ENCODE measurements around the gene HOXB9. TPM values are rescaled to one million over a fixed set of nuclear protein-coding genes. Genes with fewer than 3 reads are reported as not detected.

HOXB9 gene
- total RNA-seq, 1 experiment from 2014 or later = 0.11 TPM

- no peaks in the 10 kb centered on the region for H3K9me3 ChIP-seq (replicated peaks)
- H3K4me1 ChIP-seq (replicated peaks) = peaks cover 22% of the 10 kb centered on the region
- no peak overlapping the region for H3K27ac ChIP-seq
- H3K27me3 ChIP-seq (replicated peaks) = peaks cover 53% of the 10 kb centered on the region
- H3K4me3 ChIP-seq = no peak overlapping the region
- H3K36me3 ChIP-seq = no peaks in the 10 kb centered on the region; the same call in 1 of the 2 replicates
- DNase-seq (ENCODE audit: low read depth in 1 of 2, low spot score in 2 of 2) = no peak
Measured at GRCh38 chr17:48613862-48614694, 12.1 kb downstream of the HOXB9 start.

- H3K4me3 ChIP-seq = peak overlapping the region; percentile 42
- no peak overlapping the region for H3K27ac ChIP-seq
- peak in 1 of 2 experiments; percentile 44 for DNase-seq (ENCODE audit: low read depth in 1 of 2, low spot score in 2 of 2)
- H3K36me3 ChIP-seq = no peaks in the 10 kb centered on the region; the same call in 1 of the 2 replicates
- H3K4me1 ChIP-seq (replicated peaks) = peaks cover 22% of the 10 kb centered on the region
- no peaks in the 10 kb centered on the region for H3K9me3 ChIP-seq (replicated peaks)
- H3K27me3 ChIP-seq (replicated peaks) = peaks cover 43% of the 10 kb centered on the region
Measured at GRCh38 chr17:48612854-48613691, 13.1 kb downstream of the HOXB9 start.

GRCh38 chr17:48612456-48612853 lies 13.7 kb downstream of the HOXB9 start:
- Histone ChIP-seq H3K9me3 (replicated peaks) (no peaks in the 10 kb centered on the region), H3K27me3 (replicated peaks) (peaks cover 36% of the 10 kb centered on the region), H3K4me1 (replicated peaks) (peaks cover 22% of the 10 kb centered on the region), H3K27ac (no peak overlapping the region), H3K36me3 (no peaks in the 10 kb centered on the region; the same call in none of the 2 replicates), H3K4me3 (peak overlapping the region; percentile 42)
- DNase-seq (ENCODE audit: low read depth in 1 of 2, low spot score in 2 of 2) = no peak

- Histone ChIP-seq H3K9me3 (replicated peaks) (no peaks in the 10 kb centered on the region), H3K36me3 (peaks cover 4% of the 10 kb centered on the region), H3K4me1 (replicated peaks) (peaks cover 22% of the 10 kb centered on the region), H3K27me3 (replicated peaks) (peaks cover 31% of the 10 kb centered on the region), H3K27ac (no peak overlapping the region), H3K4me3 (no peak overlapping the region)
- no peak for DNase-seq (ENCODE audit: low read depth in 1 of 2, low spot score in 2 of 2)
Measured at GRCh38 chr17:48611681-48612455, 14.3 kb downstream of the HOXB9 start.

GRCh38 chr17:48611213-48611612 lies 14.9 kb downstream of the HOXB9 start:
- Histone ChIP-seq H3K4me3 (peak overlapping the region; percentile 52), H3K36me3 (peaks cover 7% of the 10 kb centered on the region)
- no peak for DNase-seq (ENCODE audit: low read depth in 1 of 2, low spot score in 2 of 2)

GRCh38 chr17:48610282-48611211 lies 15.6 kb downstream of the HOXB9 start, which contains the start of gene HOXB7:
Gene HOXB7, minus strand, starts transcription at chr17:48611017. Its CDS starts 99 bp downstream, at chr17:48610918.
- Histone ChIP-seq H3K27me3 (replicated peaks) (peaks cover 17% of the 10 kb centered on the region), H3K4me1 (replicated peaks) (peaks cover 22% of the 10 kb centered on the region), H3K9me3 (replicated peaks) (no peaks in the 10 kb centered on the region), H3K36me3 (peaks cover 7% of the 10 kb centered on the region), H3K27ac (peak within 1 kb of the TSS; percentile 65), H3K4me3 (peak within 1 kb of the TSS; percentile 52)
- peak; percentile 78 to 86 for DNase-seq (ENCODE audit: low read depth in 1 of 2, low spot score in 2 of 2)

More at GRCh38 chr17:48611213-48611612, 14.9 kb downstream of the HOXB9 start:
- H3K9me3 ChIP-seq (replicated peaks) = no peaks in the 10 kb centered on the region
- peaks cover 24% of the 10 kb centered on the region for H3K27me3 ChIP-seq (replicated peaks)
- peaks cover 22% of the 10 kb centered on the region for H3K4me1 ChIP-seq (replicated peaks)
- H3K27ac ChIP-seq = peak overlapping the region; percentile 65

GRCh38 chr17:48609759-48610281 lies 16.3 kb downstream of the HOXB9 start:
- DNase-seq (ENCODE audit: low read depth in 1 of 2, low spot score in 2 of 2) = no peak
- Histone ChIP-seq H3K36me3 (peaks cover 7% of the 10 kb centered on the region), H3K27me3 (replicated peaks) (peaks cover 10% of the 10 kb centered on the region), H3K4me3 (peak overlapping the region; percentile 52), H3K9me3 (replicated peaks) (no peaks in the 10 kb centered on the region), H3K4me1 (replicated peaks) (peaks cover 26% of the 10 kb centered on the region), H3K27ac (peak overlapping the region; percentile 65)

GRCh38 chr17:48609033-48609432 lies 17.1 kb downstream of the HOXB9 start:
- Histone ChIP-seq H3K4me3 (no peak overlapping the region), H3K9me3 (replicated peaks) (no peaks in the 10 kb centered on the region), H3K36me3 (peaks cover 7% of the 10 kb centered on the region), H3K27me3 (replicated peaks) (peaks cover 6% of the 10 kb centered on the region), H3K27ac (no peak overlapping the region), H3K4me1 (replicated peaks) (peaks cover 26% of the 10 kb centered on the region)
- DNase-seq (ENCODE audit: low read depth in 1 of 2, low spot score in 2 of 2) = no peak

- Histone ChIP-seq H3K27me3 (replicated peaks) (peaks cover 7% of the 10 kb centered on the region; the same call in 1 of the 2 replicates), H3K9me3 (replicated peaks) (no peaks in the 10 kb centered on the region), H3K36me3 (peaks cover 7% of the 10 kb centered on the region), H3K4me3 (no peak overlapping the region), H3K27ac (no peak overlapping the region), H3K4me1 (replicated peaks) (peaks cover 26% of the 10 kb centered on the region)
- no peak for DNase-seq (ENCODE audit: low read depth in 1 of 2, low spot score in 2 of 2)
Measured at GRCh38 chr17:48608494-48608834, 17.7 kb downstream of the HOXB9 start.

- Histone ChIP-seq H3K4me3 (no peak overlapping the region), H3K27me3 (replicated peaks) (peaks cover 15% of the 10 kb centered on the region), H3K36me3 (peaks cover 7% of the 10 kb centered on the region), H3K9me3 (replicated peaks) (no peaks in the 10 kb centered on the region), H3K27ac (no peak overlapping the region), H3K4me1 (replicated peaks) (peaks cover 29% of the 10 kb centered on the region)
- DNase-seq (ENCODE audit: low read depth in 1 of 2, low spot score in 2 of 2) = no peak
Measured at GRCh38 chr17:48606892-48607614, 19.1 kb downstream of the HOXB9 start.

- DNase-seq (ENCODE audit: low read depth in 1 of 2, low spot score in 2 of 2) = no peak
- peaks cover 7% of the 10 kb centered on the region for H3K36me3 ChIP-seq
- H3K27me3 ChIP-seq (replicated peaks) = peaks cover 15% of the 10 kb centered on the region
- H3K9me3 ChIP-seq (replicated peaks) = no peaks in the 10 kb centered on the region
- no peak overlapping the region for H3K27ac ChIP-seq
- H3K4me3 ChIP-seq = no peak overlapping the region
- H3K4me1 ChIP-seq (replicated peaks) = peaks cover 25% of the 10 kb centered on the region
Measured at GRCh38 chr17:48605991-48606891, 19.9 kb downstream of the HOXB9 start.

All from SJSA1 (cell line).